CD4-positive, alpha-beta T cell treated with Interleukin-15 for 1 hour (primary cell): ENCODE data around the gene ECE1.

Source experiments
- DNase-seq: peaks from one replicate; pipeline ENCODE4 v3.0.0-alpha.2; 2020

Gene ECE1

DNA sequence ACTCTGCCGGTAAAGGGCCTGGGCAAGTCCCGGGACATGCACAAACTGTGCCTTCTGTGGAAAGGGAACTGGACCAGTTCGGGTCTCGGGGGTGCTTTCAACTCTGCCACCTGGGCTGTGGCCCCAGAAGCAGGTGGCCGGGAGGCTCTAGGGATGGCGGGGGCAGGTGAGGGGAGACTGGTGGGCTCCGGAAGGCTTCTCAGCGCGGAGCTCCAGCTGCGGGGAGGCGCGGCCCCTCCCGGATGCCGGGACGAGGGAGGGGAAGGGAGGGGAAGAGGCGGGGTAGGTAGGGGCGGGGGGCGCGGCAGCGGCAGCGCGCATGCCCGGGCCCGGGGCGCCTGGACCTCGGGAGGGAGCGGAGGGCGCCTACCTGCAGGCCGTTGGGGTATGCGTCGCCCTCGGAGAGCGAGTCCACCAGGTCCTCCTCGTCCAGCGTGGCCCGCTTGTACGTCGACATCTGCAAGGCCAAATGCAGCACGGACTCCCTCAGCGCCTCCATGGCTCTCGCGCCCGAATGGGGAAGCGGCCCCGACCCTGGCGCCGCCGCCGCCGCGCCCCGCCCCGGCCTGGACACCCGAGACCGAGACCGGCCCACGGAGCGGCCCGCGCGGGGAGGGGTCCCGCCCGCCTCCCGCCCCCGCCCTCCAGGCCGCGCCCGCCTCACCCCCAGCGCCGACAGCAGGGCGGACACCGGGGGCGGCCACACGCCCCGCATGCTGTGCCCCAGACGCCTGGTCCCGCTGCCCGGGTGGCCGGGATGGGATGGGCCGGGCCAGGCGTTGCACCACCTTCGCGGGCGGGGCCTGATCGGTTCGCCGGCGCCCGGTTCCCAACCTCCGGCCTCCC, at the start of gene ECE1:
Gene ECE1 (minus strand): TSS at position 764 of the 846 bp plus-strand sequence. CDS start 49 bp downstream, at position 715.
- peak; percentile 52 for DNase-seq

- no peak for DNase-seq
Observed at GRCh38 chr1:21339356-21340229, 49.3 kb upstream of the ECE1 start.

GRCh38 chr1:21338573-21339355, 48.5 kb upstream of the ECE1 start:
- no peak for DNase-seq

DNA sequence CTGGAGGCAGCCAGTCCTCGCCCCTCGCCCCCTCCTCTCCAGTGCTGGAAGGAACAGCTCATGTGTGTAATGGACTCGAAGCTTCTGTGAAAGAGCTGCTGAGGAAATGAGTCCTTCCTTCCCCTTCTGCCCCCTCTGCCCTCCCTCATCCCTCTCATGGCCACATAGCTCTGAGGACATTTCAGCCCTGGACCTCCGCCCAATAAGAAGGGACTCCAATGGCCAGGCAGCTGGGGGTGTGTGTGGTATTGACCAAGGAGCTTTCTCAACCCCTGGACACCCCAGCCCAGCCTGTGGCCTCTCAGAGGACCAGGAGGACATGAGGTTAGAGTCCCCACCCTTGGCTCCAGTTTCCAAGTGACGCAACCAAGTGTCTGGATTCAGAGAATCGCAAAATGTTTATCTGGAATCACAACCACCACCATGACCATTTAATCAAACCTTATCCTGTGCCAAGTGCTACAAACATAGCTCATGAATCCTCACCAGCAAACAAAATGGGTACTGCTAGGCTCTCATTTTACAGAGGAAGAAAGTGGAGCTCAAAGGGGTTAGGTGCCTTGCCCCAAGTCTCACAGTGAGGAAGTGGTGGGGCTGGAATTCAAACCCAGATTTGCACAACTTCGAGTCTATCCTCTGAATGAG, 47.8 kb upstream of the ECE1 start:
- DNase-seq, result peak; percentile 71

GRCh38 chr1:21337454-21337927, 47.2 kb upstream of the ECE1 start:
- no peak for DNase-seq

DNA sequence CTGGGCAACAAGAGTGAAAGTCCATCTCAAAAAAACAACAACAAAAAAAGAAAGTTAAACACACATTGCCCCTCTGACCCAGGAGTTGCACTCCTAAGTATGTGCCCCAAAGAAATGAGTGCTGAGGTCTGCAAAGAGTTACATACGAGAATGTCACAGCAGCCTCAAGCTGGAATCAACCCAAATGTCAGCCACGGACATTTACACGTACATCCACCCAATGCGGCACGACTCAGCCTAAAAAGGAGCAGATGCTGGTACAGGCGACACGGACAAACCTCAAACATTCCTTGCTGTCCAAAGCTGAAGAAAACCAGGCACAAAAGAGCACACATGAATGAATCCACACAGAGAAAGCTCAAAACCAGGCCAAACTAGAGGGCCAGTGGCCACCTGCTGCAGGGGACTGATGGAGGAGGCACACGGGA, 46.8 kb upstream of the ECE1 start:
- DNase-seq, result no peak

- no peak for DNase-seq
Observed at GRCh38 chr1:21335750-21336224, 45.5 kb upstream of the ECE1 start.

DNA sequence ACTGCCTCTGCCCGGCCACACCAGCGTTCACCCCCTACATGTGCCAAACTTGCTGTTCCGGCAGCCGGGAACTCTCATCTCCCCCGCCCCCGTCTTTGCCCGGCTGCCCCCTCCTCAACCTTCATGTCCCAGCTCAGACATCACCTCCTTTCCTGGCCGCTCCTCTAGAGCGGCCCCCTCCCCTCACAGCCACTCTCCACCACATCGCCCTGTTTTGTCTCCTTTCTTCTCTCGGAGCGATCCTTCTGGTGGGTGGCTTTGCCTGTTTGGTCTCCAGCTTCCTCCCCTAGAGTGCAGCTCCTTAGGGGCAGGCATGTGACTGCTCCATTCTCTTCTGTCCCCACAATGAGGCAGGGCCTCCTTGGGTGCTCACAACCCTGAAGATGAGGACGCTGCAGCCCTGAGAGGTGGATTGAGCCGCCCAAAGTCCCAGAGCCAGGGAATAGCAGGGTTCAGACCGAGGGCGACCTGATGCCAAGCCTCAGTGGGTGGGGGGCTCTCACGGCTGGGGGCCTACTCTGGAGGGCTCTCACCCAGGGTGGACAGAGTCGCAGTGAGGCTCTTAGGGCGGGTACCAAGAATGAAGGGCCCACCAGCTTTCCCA, 44.9 kb upstream of the ECE1 start:
- no peak for DNase-seq

- DNase-seq, result peak; percentile 93
Observed at GRCh38 chr1:21334214-21335087, 44.2 kb upstream of the ECE1 start.

DNA sequence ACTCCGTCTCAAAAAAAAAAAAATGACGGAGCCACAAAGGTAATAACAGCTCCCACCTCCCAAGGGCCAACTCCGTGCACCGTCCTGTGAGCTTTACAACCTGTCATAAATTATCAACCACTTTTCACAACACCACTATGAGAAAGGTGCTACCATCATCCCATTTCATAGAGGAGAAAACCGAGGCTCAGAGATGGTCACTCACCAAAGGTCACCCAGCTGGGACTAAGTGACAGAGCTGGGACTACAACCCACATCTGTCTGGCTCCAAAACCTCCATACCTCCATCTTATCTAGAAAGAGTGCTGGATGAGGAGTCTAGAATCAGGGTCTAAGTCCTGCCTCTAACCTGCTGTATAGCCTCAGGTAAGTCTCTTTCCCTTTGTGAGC, 43.6 kb upstream of the ECE1 start:
- DNase-seq, result no peak

DNA sequence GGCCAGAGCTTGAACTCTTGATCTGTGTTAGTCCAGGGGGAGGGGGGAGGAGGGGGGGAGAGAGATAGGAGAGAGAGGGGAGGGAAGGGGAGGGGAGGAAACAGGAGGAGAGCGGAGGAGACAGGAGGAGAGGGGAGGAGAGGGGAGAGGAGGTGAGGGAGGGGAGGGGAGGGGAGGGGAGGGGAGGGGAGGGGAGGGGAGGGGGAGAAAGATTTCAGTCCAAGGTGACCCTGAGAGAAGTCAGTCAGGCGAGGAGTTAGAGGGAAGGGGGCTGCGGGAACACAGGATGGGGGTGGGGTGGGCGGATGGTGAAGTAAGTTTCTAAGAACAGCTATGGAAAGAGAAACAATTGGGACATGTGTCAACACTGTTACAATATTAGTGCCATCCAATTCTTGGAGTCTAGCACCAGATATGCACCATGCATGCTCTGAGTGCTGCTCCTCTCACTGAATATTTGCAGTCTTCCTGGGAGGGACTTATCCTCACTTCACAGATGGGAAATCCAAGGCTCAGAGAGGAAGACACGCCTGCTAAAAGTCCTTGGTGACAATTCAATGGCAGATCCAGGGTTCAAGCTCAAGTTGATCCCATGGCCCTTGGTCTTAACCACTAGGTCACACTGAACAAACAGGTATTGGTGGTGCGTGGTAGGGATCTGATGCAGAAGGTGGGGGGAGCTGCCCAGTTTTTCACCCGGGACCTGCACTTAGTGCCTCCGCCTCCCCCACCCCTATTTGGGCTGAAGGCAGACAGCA, 42.5 kb upstream of the ECE1 start:
- DNase-seq, result no peak

DNA sequence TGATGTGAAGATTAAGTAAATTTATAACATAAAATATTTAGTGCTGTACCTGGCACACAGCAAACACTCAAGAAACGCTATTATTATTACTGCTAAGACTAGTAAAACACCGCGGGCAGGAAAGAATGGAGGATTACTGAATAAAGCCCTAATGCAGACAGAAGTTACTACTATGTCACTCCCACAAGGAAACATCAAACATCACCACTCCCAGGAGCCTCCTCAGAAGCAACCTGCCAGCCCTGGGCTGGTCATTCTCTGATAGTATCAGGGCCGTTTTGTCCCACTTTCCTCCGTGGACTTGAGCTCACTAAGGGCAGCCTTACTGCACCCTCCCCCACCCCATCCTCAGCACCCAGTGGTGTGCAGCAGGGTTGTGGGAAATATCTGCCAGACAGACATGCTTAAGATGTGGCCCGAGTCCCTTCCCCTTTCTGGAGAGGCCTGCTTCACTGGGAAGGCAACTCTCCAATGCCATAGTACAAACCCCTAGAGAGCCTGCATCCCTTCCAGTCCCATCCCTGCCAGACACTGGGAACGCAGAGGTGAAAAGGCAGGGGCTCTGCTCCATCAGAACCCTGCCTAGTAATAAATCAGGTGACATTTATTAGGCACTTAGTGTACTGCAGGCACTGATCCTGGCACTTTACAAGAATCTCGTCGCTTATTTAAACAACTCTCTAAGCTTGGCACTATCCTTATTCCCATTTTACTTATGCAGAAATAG, 41.7 kb upstream of the ECE1 start:
- no peak for DNase-seq

DNA sequence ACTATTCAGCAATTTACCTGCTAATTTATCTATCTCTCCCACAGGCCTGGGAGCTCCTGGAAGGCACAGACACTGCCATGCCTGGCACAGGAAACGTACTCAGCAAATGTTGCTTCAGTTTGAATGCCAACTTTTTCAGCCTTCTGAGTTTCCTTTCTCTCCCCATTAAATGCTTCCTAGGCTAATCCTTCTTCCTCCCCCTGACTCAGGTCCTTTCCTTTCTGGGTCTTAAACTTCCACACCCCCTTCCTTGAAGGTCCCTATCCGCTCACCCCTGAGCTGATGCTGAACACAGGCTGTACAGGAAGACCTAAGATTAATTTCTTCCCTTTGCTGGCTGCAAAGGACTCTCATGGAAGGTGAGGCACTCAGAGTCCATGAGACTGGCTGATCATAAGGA, 40.3 kb upstream of the ECE1 start:
- no peak for DNase-seq

- DNase-seq, result no peak
Observed at GRCh38 chr1:21329209-21329844, 39.1 kb upstream of the ECE1 start.

- no peak for DNase-seq
Observed at GRCh38 chr1:21327566-21328323, 37.5 kb upstream of the ECE1 start.

DNA sequence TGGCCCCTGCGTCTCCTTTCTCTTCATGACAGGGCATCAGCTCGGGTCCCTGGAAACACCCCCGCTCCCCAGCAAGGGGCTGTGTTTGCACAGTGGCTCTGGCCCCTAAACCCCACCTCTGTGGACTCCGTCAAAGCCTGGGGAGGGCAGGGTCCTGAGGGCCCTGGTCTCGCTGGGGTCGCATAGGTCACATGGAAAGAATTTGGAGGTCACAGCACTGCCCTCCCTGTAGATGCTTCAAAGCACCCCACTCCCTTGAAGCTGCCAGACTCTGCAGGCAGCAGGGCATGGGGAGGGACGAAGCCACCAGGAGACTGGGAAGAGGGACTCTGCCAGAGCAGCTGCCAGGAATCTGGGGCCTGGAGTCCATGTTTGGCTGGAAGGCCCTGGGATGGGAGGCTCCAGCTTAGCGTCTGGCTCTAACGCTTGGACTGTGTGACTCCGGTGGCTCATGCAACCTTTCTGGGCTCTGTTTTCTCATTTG, 36.6 kb upstream of the ECE1 start:
- DNase-seq, result no peak

- DNase-seq, result no peak
Observed at GRCh38 chr1:21325731-21326387, 35.6 kb upstream of the ECE1 start.
